Ovary (tissue), 9 donors: ENCODE data around the gene CNDP1. TPM values are rescaled to one million over a fixed set of nuclear protein-coding genes. Genes with fewer than 3 reads are reported as not detected.

Experiments used
- DNase-seq, 5 donors: peaks; one replicate each; pipeline ENCODE4 v3.0.0-alpha.2; 2019 to 2020
- H3K27ac ChIP-seq, 2 donors: fragments of 200-600 bp; one replicate each; pipeline versions ENCODE4 v1.5.1 to v1.8.0; 2019 to 2022
- H3K27me3 ChIP-seq: fragments of 200-600 bp; one replicate; pipeline ENCODE4 v1.8.0; 2022
- H3K36me3 ChIP-seq: fragments of 200-600 bp; sonication (generic); one replicate; pipeline ENCODE4 v1.5.1; 2019
- H3K4me1 ChIP-seq: one replicate; pipeline ENCODE4 v1.8.1; 2013; ENCODE audit warnings: mild to moderate bottlenecking, moderate library complexity; ENCODE audit not compliant: insufficient read depth
- H3K4me3 ChIP-seq: fragments of 200-600 bp; sonication (generic); one replicate; pipeline ENCODE4 v1.5.1; 2017
- H3K9me3 ChIP-seq, 2 donors: fragments of 200-600 bp in 1 of 2; sonication (generic) in 1 of 2; one replicate each; pipeline versions ENCODE4 v1.5.1 to v1.8.1; 2013 to 2019; ENCODE audit warnings: mild to moderate bottlenecking in 1 of 2, moderate library complexity in 1 of 2
- CTCF ChIP-seq, 3 donors: fragments of 450-650 bp in 2 of 3; fragments of 200-600 bp in 1 of 3; IDR thresholded peaks; one replicate each; pipeline versions ENCODE4 v1.5.1 to v1.8.0; 2016 to 2022; ENCODE audit warnings: antibody characterized with exemption in 3 of 3, mild to moderate bottlenecking in 1 of 3
- EP300 ChIP-seq: sonication (generic); formaldehyde crosslinking; IDR thresholded peaks from one replicate; pipeline ENCODE4 v1.6.1; 2017; ENCODE audit warnings: antibody characterized with exemption
- POLR2A ChIP-seq: fragments of 450-650 bp; IDR thresholded peaks from one replicate; pipeline ENCODE4 v1.6.1; 2017; ENCODE audit warnings: antibody characterized with exemption, mild to moderate bottlenecking, moderate library complexity
- WGBS, 3 donors: extraction: QIAGEN DNeasy Blood & Tissue Kit in 1 of 3; methylation state at CpG; one replicate each; pipeline versions ENCODE4 v1.1.5 to v1.1.7; 2013 to 2017; 5-methylcytosine and 5-hydroxymethylcytosine counted together
- intact Hi-C, 4 donors: fragments of 100-400 bp; cut with DNase I; formaldehyde crosslinking; loops; one replicate each; pipeline versions ENCODE4 v1.11.0 to v1.15.1; 2022 to 2023
- polyA plus RNA-seq, 2 donors: library from polyadenylated mRNA; stranded (reverse); fragments of 200-250 nt in 1 of 2; fragments of 350-450 nt in 1 of 2; fragmentation: Illumina TruSeq in 1 of 2; extraction: RNeasy Lipid Tissue Mini Kit (QIAGEN cat#74804) in 1 of 2; gene quantifications; one replicate each; pipeline ENCODE4 v1.2.3, GENCODE V29; 2013 to 2014
- total RNA-seq, 7 donors: library from RNA; depleted of rRNA in 2 of 7; stranded (reverse); fragments of >200 nt in 2 of 7; fragmentation: NEBNext Ultra II Directional in 3 of 7; extraction: Animal tissue kit (Norgen Biotek cat#: 25700) in 3 of 7; gene quantifications; one replicate each; pipeline versions ENCODE4 v1.1.0 to v1.2.4, GENCODE V29; 2016 to 2023
- donor health status: DM: no; HTN: no; CAD: no; lungs with moderate emphysema.
- donor health status: DM: no; HTN: no; CAD: no.
- donor health status: Bipolar disorder and iron deficiency.
- donor health status: DM: yes; HTN: yes; CAD: no.
- donor health status: DM: no; HTN: no; CAD: no.
- donor health status: DM: yes; HTN: yes; CAD: no.

CNDP1 gene
- total and polyA plus RNA-seq, 9 donors, result 0.02 to 0.35 (median 0.15) TPM; not detected in 3

GRCh38 chr18:74577019-74577418 is 42.7 kb downstream of the CNDP1 start:
- no peak for TF ChIP-seq POLR2A
- TF ChIP-seq CTCF (IDR thresholded peaks at IDR 0.05), result no peak
- no peak for TF ChIP-seq EP300
- no peaks in the 10 kb centered on the region for H3K9me3 ChIP-seq
- H3K36me3 ChIP-seq, result no peaks in the 10 kb centered on the region
- no peak overlapping the region for H3K27ac ChIP-seq
- intact Hi-C loops, result no loop called here
- WGBS, 3 donors, result 53 to 79% (median 71%) methylated on average over 5 of the region's 5 CpGs
- H3K4me1 ChIP-seq, result no peaks in the 10 kb centered on the region
- no peak overlapping the region for H3K4me3 ChIP-seq
- no peaks in the 10 kb centered on the region for H3K27me3 ChIP-seq
- no peak for DNase-seq

- H3K4me3 ChIP-seq, result no peak overlapping the region
- TF ChIP-seq CTCF (IDR thresholded peaks at IDR 0.05) (no peak), EP300 (no peak), POLR2A (no peak)
- WGBS, 3 donors, result 9 to 13% (median 12%) methylated on average over 8 of the region's 8 CpGs
These were observed 45.3 kb downstream of the CNDP1 start for GRCh38 chr18:74579496-74580065.

GRCh38 chr18:74582642-74583041 is 48.3 kb downstream of the CNDP1 start:
- no peaks in the 10 kb centered on the region for H3K27me3 ChIP-seq

More at GRCh38 chr18:74579496-74580065, 45.3 kb downstream of the CNDP1 start:
- intact Hi-C loops, result no loop called here
- H3K9me3 ChIP-seq, result no peaks in the 10 kb centered on the region
- H3K27me3 ChIP-seq, result no peaks in the 10 kb centered on the region
- no peak for DNase-seq
- H3K36me3 ChIP-seq, result no peaks in the 10 kb centered on the region
- H3K27ac ChIP-seq, result no peak overlapping the region
- no peaks in the 10 kb centered on the region for H3K4me1 ChIP-seq

GRCh38 chr18:74587441-74587840 is 53.1 kb downstream of the CNDP1 start:
- intact Hi-C loops, result no loop called here
- H3K36me3 ChIP-seq, result no peaks in the 10 kb centered on the region
- no peak for DNase-seq
- H3K27ac ChIP-seq, result no peak overlapping the region
- no peaks in the 10 kb centered on the region for H3K4me1 ChIP-seq
- H3K27me3 ChIP-seq, result no peaks in the 10 kb centered on the region
- WGBS, 3 donors, result 78 to 83% (median 81%) methylated on average over 8 of the region's 8 CpGs
- TF ChIP-seq CTCF (IDR thresholded peaks at IDR 0.05) (no peak), EP300 (no peak), POLR2A (no peak)
- no peak overlapping the region for H3K4me3 ChIP-seq
- no peaks in the 10 kb centered on the region for H3K9me3 ChIP-seq

More at GRCh38 chr18:74582642-74583041, 48.3 kb downstream of the CNDP1 start:
- no peak for DNase-seq
- no peak for TF ChIP-seq CTCF (IDR thresholded peaks at IDR 0.05)
- no peak for TF ChIP-seq POLR2A
- TF ChIP-seq EP300, result no peak
- Histone ChIP-seq H3K4me3 (no peak overlapping the region), H3K4me1 (no peaks in the 10 kb centered on the region), H3K9me3 (no peaks in the 10 kb centered on the region), H3K36me3 (no peaks in the 10 kb centered on the region), H3K27ac (no peak overlapping the region)
- 21 to 34% (median 22%) methylated on average over 6 of the region's 6 CpGs for WGBS, 3 donors
- intact Hi-C loops, result no loop called here
